Tibial nerve (tissue), 4 donors: ENCODE data around the gene EPB41L4B. TPM values are rescaled to one million over a fixed set of nuclear protein-coding genes. Genes with fewer than 3 reads are reported as not detected.
"Not testable (repeated sequence)": the region's sequence is repeated elsewhere in the genome, so short reads cannot be mapped to it uniquely, and the experiment has no call there.

Source experiments
- DNase-seq, 2 donors: peaks; one replicate each; pipeline ENCODE4 v3.0.0-alpha.2; 2019; ENCODE audit warnings: low spot score in 2 of 2
- H3K27ac ChIP-seq, 4 donors: fragments of 200-600 bp; sonication (generic) in 3 of 4; one replicate each; pipeline ENCODE4 v1.5.1; 2017 to 2019; ENCODE audit warnings: mild to moderate bottlenecking in 1 of 4
- H3K27me3 ChIP-seq, 2 donors: fragments of 200-600 bp; sonication (generic) in 1 of 2; one replicate each; pipeline versions ENCODE4 v1.5.1 to v1.6.0; 2017 to 2019
- H3K36me3 ChIP-seq, 3 donors: fragments of 200-600 bp; sonication (generic); one replicate each; pipeline ENCODE4 v1.5.1; 2018 to 2019
- H3K4me1 ChIP-seq, 4 donors: fragments of 200-600 bp; sonication (generic) in 3 of 4; one replicate each; pipeline ENCODE4 v1.5.1; 2017 to 2019
- H3K4me3 ChIP-seq, 4 donors: fragments of 200-600 bp; sonication (generic) in 3 of 4; one replicate each; pipeline ENCODE4 v1.5.1; 2017 to 2019; ENCODE audit warnings: mild to moderate bottlenecking in 1 of 4, moderate library complexity in 1 of 4
- H3K9me3 ChIP-seq, 4 donors: fragments of 200-600 bp; sonication (generic) in 3 of 4; one replicate each; pipeline ENCODE4 v1.5.1; 2017 to 2019
- CTCF ChIP-seq, 5 experiments: fragments of 200-600 bp in 3 of 5; fragments of 450-650 bp in 2 of 5; sonication (generic) in 3 of 5; IDR thresholded peaks; one replicate each; pipeline ENCODE4 v1.5.1; 2016 to 2019; ENCODE audit warnings: antibody characterized with exemption in 5 of 5, mild to moderate bottlenecking in 3 of 5, moderate library complexity in 2 of 5
- EP300 ChIP-seq, 2 donors: sonication (generic); formaldehyde crosslinking; IDR thresholded peaks; one replicate each; pipeline ENCODE4 v1.6.1; 2017; ENCODE audit warnings: antibody characterized with exemption in 2 of 2, mild to moderate bottlenecking in 1 of 2
- POLR2A ChIP-seq, 2 donors: fragments of 450-650 bp; IDR thresholded peaks; one replicate each; pipeline ENCODE4 v1.6.1; 2017; ENCODE audit warnings: antibody characterized with exemption in 2 of 2, mild to moderate bottlenecking in 2 of 2, moderate library complexity in 2 of 2
- WGBS, 2 donors: methylation state at CpG; one replicate each; pipeline ENCODE4 v1.1.5; 2018; 5-methylcytosine and 5-hydroxymethylcytosine counted together
- total RNA-seq, 4 donors: library from RNA; depleted of rRNA; stranded (reverse); fragments of >200 nt; gene quantifications; one replicate each; pipeline ENCODE4 v1.1.0, GENCODE V29; 2016

The EPB41L4B gene
- total RNA-seq, 4 donors from 2014 or later, result 14.7 to 28.0 (median 19.1) TPM

- DNase-seq, result no peak
- TF ChIP-seq CTCF (IDR thresholded peaks at IDR 0.05), result no peak
- TF ChIP-seq POLR2A (IDR thresholded peaks at IDR 0.05), result no peak
- no peak for TF ChIP-seq EP300 (IDR thresholded peaks at IDR 0.05)
- WGBS, 2 donors, result 82 to 100% methylated on average over 4 of the region's 4 CpGs
- H3K27ac ChIP-seq, result no peak overlapping the region
- H3K4me1 ChIP-seq, result peaks cover 0 to 3% (median 0%) of the 10 kb centered on the region in 4 donors
- no peaks in the 10 kb centered on the region for H3K27me3 ChIP-seq
- no peak overlapping the region for H3K4me3 ChIP-seq
- H3K9me3 ChIP-seq, result no peaks in the 10 kb centered on the region
- no peaks in the 10 kb centered on the region for H3K36me3 ChIP-seq
These were observed 22.0 kb upstream of the EPB41L4B start for GRCh38 chr9:109342878-109343277.

- no peaks in the 10 kb centered on the region for H3K27me3 ChIP-seq
- TF ChIP-seq EP300 (IDR thresholded peaks at IDR 0.05) (no peak), CTCF (IDR thresholded peaks at IDR 0.05) (no peak), POLR2A (IDR thresholded peaks at IDR 0.05) (no peak)
- no peaks in the 10 kb centered on the region for H3K36me3 ChIP-seq
- H3K4me3 ChIP-seq, result no peak overlapping the region
- 50 to 75% methylated on average over 6 of the region's 6 CpGs for WGBS, 2 donors
- peaks cover 0 to 3% (median 0%) of the 10 kb centered on the region in 4 donors for H3K4me1 ChIP-seq
- no peaks in the 10 kb centered on the region for H3K9me3 ChIP-seq
- no peak for DNase-seq
- no peak overlapping the region for H3K27ac ChIP-seq
These were observed 20.7 kb upstream of the EPB41L4B start for GRCh38 chr9:109341561-109341960.

GRCh38 chr9:109340979-109341378 lies 20.1 kb upstream of the EPB41L4B start:
- not testable (repeated sequence) for DNase-seq, H3K36me3 ChIP-seq, H3K4me3 ChIP-seq, H3K4me1 ChIP-seq, H3K27me3 ChIP-seq, H3K27ac ChIP-seq, H3K9me3 ChIP-seq
- 86 to 92% methylated on average over 7 of the region's 7 CpGs for WGBS, 2 donors

GRCh38 chr9:109336409-109336808 lies 15.6 kb upstream of the EPB41L4B start:
- TF ChIP-seq EP300 (IDR thresholded peaks at IDR 0.05) (no peak), POLR2A (IDR thresholded peaks at IDR 0.05) (no peak), CTCF (IDR thresholded peaks at IDR 0.05) (no peak)
- H3K27ac ChIP-seq, result no peak overlapping the region
- WGBS, 2 donors, result 84 to 87% methylated on average over 3 of the region's 3 CpGs
- no peaks in the 10 kb centered on the region for H3K27me3 ChIP-seq
- no peak overlapping the region for H3K4me3 ChIP-seq
- peaks cover 0 to 4% (median 4%) of the 10 kb centered on the region in 4 donors for H3K4me1 ChIP-seq
- H3K9me3 ChIP-seq, result no peaks in the 10 kb centered on the region
- no peak for DNase-seq
- no peaks in the 10 kb centered on the region for H3K36me3 ChIP-seq

GRCh38 chr9:109335929-109336328 lies 15.1 kb upstream of the EPB41L4B start:
- H3K4me3 ChIP-seq, result no peak overlapping the region
- TF ChIP-seq EP300 (IDR thresholded peaks at IDR 0.05) (no peak), POLR2A (IDR thresholded peaks at IDR 0.05) (no peak), CTCF (IDR thresholded peaks at IDR 0.05) (no peak)
- no peaks in the 10 kb centered on the region for H3K27me3 ChIP-seq
- H3K4me1 ChIP-seq, result peaks cover 0 to 9% (median 8%) of the 10 kb centered on the region in 4 donors
- H3K36me3 ChIP-seq, result no peaks in the 10 kb centered on the region
- no peak for DNase-seq
- WGBS, 2 donors, result 87 to 90% methylated on average over 2 of the region's 2 CpGs
- no peaks in the 10 kb centered on the region for H3K9me3 ChIP-seq
- H3K27ac ChIP-seq, result no peak overlapping the region

GRCh38 chr9:109335121-109335520 lies 14.3 kb upstream of the EPB41L4B start:
- Histone ChIP-seq H3K27me3 (no peaks in the 10 kb centered on the region), H3K4me1 (peaks cover 0 to 10% (median 9%) of the 10 kb centered on the region in 4 donors), H3K27ac (no peak overlapping the region), H3K36me3 (no peaks in the 10 kb centered on the region), H3K9me3 (no peaks in the 10 kb centered on the region), H3K4me3 (no peak overlapping the region)
- DNase-seq, result no peak
- WGBS, 2 donors, result 63 to 66% methylated on average over 7 of the region's 7 CpGs
- TF ChIP-seq CTCF (IDR thresholded peaks at IDR 0.05) (no peak), POLR2A (IDR thresholded peaks at IDR 0.05) (no peak), EP300 (IDR thresholded peaks at IDR 0.05) (no peak)
